Fibroblast of lung (primary cell): ENCODE results near the gene ARHGEF3. TPM values are rescaled to one million over a fixed set of nuclear protein-coding genes. Genes with fewer than 3 reads are reported as not detected.
"Not testable (repeated sequence)": the region's sequence is repeated elsewhere in the genome, so short reads cannot be mapped to it uniquely, and the experiment has no call there.

ENCODE experiments used
- DNase-seq, 2 donors: peaks; one replicate each; pipeline versions ENCODE4 v3.0.0 to v3.0.0-alpha.2; 2010; ENCODE audit warnings: low read depth in 2 of 2
- H2AFZ ChIP-seq: 2 replicates; pipeline ENCODE4 v1.5.1; 2012; ENCODE audit warnings: low read length, control low read depth, inconsistent platforms
- H3K27ac ChIP-seq: 2 replicates; pipeline ENCODE4 v1.5.1; 2011; ENCODE audit warnings: low read length, control low read depth; ENCODE audit not compliant: insufficient read depth
- H3K27me3 ChIP-seq: 2 replicates; pipeline ENCODE4 v1.5.1; 2011; ENCODE audit warnings: mild to moderate bottlenecking, low read length; ENCODE audit not compliant: control insufficient read depth, insufficient read depth
- H3K36me3 ChIP-seq: 2 replicates; pipeline ENCODE4 v1.5.1; 2011; ENCODE audit warnings: low read length; ENCODE audit not compliant: control insufficient read depth, insufficient read depth
- H3K4me1 ChIP-seq: 2 replicates; pipeline ENCODE4 v1.5.1; 2011; ENCODE audit warnings: low read length; ENCODE audit not compliant: control insufficient read depth, insufficient read depth; ENCODE audit errors: extremely low read depth
- H3K4me2 ChIP-seq: 2 replicates; pipeline ENCODE4 v1.5.1; 2011; ENCODE audit warnings: low read length, control low read depth; ENCODE audit not compliant: insufficient read depth; ENCODE audit errors: extremely low read depth
- H3K4me3 ChIP-seq, 4 experiments: fragments of 200-600 bp in 1 of 4; sonication (generic) in 1 of 4; replicated peaks in 1 of 4; 2 replicates each; pipeline ENCODE4 v1.5.1; 2011 to 2016; ENCODE audit warnings: low read length in 4 of 4, low read depth in 3 of 4, mild to moderate bottlenecking in 3 of 4, control low read depth in 2 of 4, inconsistent platforms in 1 of 4, mixed read lengths in 1 of 4; ENCODE audit not compliant: insufficient read depth in 1 of 4; ENCODE audit errors: control extremely low read depth in 1 of 4
- H3K79me2 ChIP-seq: 2 replicates; pipeline ENCODE4 v1.5.1; 2012; ENCODE audit warnings: mild to moderate bottlenecking, low read length, inconsistent platforms; ENCODE audit not compliant: control insufficient read depth, insufficient read depth
- H3K9ac ChIP-seq: 2 replicates; pipeline ENCODE4 v1.5.1; 2011; ENCODE audit warnings: mild to moderate bottlenecking, low read length, control low read depth; ENCODE audit not compliant: insufficient read depth
- H3K9me3 ChIP-seq: 2 replicates; pipeline ENCODE4 v1.5.1; 2012; ENCODE audit warnings: low read depth, low read length; ENCODE audit not compliant: control insufficient read depth, insufficient read depth
- H4K20me1 ChIP-seq: 2 replicates; pipeline ENCODE4 v1.5.1; 2011; ENCODE audit warnings: low read length; ENCODE audit not compliant: control insufficient read depth, insufficient read depth; ENCODE audit errors: extremely low read depth
- EZH2 ChIP-seq: IDR thresholded peaks from 2 replicates; pipeline ENCODE4 v1.5.1; 2012; ENCODE audit warnings: low read length, control low read depth, mild to moderate bottlenecking; ENCODE audit errors: missing control alignments
- polyA plus RNA-seq, 2 donors: library from polyadenylated mRNA; depleted of rRNA in 1 of 2; stranded (reverse) in 1 of 2; unstranded in 1 of 2; fragments of >200 nt; gene quantifications; 2 replicates each; pipeline ENCODE4 v1.2.1, GENCODE V29; 2011 to 2012; ENCODE audit warnings: missing spikeins in 1 of 2
- total RNA-seq: library from RNA; depleted of rRNA; stranded (reverse); fragments of >200 nt; gene quantifications from 2 replicates; pipeline ENCODE4 v1.2.1, GENCODE V29; 2014
- TF ChIP-seq, protein P1 (sequence below), 2 donors: IDR thresholded peaks in 1 of 2; conservative IDR thresholded peaks in 1 of 2; 1 replicate in 1 of 2; 2 replicates in 1 of 2; pipeline ENCODE4 v1.5.1; 2011 to 2012; ENCODE audit warnings: low read length in 2 of 2, control low read depth in 1 of 2, inconsistent platforms in 1 of 2, low read depth in 1 of 2, mild to moderate bottlenecking in 1 of 2

Gene ARHGEF3
- total and polyA plus RNA-seq, 2 donors (not counting 1 experiment from before 2014, with no cell fraction given): 2.6 to 16.7 TPM

DNA sequence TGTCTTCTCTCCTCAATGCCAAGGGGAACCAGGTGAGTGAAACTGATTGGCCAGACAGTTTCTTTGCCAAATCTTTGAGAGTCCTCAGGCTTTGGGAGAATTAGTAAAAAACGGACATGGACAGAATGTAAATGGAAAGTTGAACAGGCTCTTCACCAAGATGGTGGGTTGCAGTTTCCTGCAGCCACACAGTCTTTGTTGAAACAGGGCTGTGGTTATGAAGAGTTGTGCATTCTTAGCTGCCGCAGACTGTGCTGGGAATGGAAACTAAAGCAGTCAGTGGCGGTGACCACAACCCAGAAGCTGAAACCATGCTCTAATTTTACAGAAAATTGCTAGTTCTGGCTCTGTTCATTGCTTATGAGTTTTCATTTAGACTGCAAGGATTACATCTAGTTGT is 76.6 kb downstream of the ARHGEF3 start:
- H3K9me3 ChIP-seq: no peaks in the 10 kb centered on the region
- H4K20me1 ChIP-seq: no peaks in the 10 kb centered on the region
- H3K27me3 ChIP-seq: no peaks in the 10 kb centered on the region
- TF ChIP-seq EZH2: no peak
- TF ChIP-seq, protein P1, sequence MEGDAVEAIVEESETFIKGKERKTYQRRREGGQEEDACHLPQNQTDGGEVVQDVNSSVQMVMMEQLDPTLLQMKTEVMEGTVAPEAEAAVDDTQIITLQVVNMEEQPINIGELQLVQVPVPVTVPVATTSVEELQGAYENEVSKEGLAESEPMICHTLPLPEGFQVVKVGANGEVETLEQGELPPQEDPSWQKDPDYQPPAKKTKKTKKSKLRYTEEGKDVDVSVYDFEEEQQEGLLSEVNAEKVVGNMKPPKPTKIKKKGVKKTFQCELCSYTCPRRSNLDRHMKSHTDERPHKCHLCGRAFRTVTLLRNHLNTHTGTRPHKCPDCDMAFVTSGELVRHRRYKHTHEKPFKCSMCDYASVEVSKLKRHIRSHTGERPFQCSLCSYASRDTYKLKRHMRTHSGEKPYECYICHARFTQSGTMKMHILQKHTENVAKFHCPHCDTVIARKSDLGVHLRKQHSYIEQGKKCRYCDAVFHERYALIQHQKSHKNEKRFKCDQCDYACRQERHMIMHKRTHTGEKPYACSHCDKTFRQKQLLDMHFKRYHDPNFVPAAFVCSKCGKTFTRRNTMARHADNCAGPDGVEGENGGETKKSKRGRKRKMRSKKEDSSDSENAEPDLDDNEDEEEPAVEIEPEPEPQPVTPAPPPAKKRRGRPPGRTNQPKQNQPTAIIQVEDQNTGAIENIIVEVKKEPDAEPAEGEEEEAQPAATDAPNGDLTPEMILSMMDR (conservative IDR thresholded peaks at IDR 0.05 in 1 of 2, IDR thresholded peaks at IDR 0.05 in 1 of 2; ENCODE audit: low read depth in 1 of 2, low read length in 2 of 2): no peak
- no peak overlapping the region for H2AFZ ChIP-seq
- H3K36me3 ChIP-seq: no peaks in the 10 kb centered on the region
- peak in 1 of 2 donors; percentile 16 for DNase-seq
- no peak overlapping the region for H3K4me2 ChIP-seq
- no peak overlapping the region for H3K27ac ChIP-seq
- no peak overlapping the region for H3K9ac ChIP-seq
- no peaks in the 10 kb centered on the region for H3K4me1 ChIP-seq
- no peaks in the 10 kb centered on the region for H3K79me2 ChIP-seq
- H3K4me3 ChIP-seq: no peak overlapping the region

DNA sequence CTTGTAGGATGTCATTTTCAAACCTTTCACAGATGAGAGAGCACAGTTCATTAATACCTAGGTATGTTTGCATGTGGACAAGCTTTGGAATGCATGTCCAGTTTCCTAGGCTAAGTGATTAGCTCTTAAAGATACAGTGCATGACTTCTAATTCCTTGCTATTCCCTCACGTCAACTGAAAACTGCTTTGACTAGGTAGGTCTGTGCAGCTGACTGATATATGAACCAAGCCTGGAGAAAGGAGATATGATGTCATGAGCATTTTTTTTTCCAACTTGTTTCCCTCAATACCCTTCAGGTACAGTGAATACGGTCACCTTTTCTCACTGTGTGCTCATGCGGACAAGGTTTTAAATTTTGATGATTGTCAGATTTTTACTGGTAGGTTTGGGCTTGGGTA is 77.1 kb downstream of the ARHGEF3 start:
- no peaks in the 10 kb centered on the region for H3K27me3 ChIP-seq
- H3K27ac ChIP-seq: no peak overlapping the region
- H3K9ac ChIP-seq: no peak overlapping the region
- no peaks in the 10 kb centered on the region for H4K20me1 ChIP-seq
- no peaks in the 10 kb centered on the region for H3K4me1 ChIP-seq
- H3K36me3 ChIP-seq: no peaks in the 10 kb centered on the region
- no peak overlapping the region for H2AFZ ChIP-seq
- no peak overlapping the region for H3K4me3 ChIP-seq
- TF ChIP-seq EZH2: no peak
- TF ChIP-seq, protein P1 (conservative IDR thresholded peaks at IDR 0.05 in 1 of 2, IDR thresholded peaks at IDR 0.05 in 1 of 2; ENCODE audit: low read depth in 1 of 2, low read length in 2 of 2): no peak
- H3K79me2 ChIP-seq: no peaks in the 10 kb centered on the region
- H3K9me3 ChIP-seq: no peaks in the 10 kb centered on the region
- peak in 1 of 2 donors; percentile 11 for DNase-seq
- no peak overlapping the region for H3K4me2 ChIP-seq

DNA sequence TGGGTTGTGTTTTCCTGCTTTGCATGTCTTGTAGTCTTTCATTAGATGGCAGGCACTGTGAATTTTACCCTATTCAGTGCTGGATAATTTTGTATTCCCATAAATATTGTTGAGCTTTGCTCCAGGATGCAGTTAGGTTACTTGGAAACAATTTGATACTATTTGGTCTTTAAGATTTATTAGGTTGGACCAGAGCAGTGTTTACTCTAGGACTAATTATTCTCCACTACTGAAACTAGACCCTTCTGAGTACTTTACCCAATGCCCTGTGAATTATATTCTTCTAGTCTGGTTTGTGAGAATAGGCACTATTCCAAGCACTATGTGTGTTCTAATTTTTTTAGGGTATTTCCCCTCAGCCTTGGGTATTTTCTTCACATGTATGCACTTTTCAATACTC is 80.9 kb downstream of the ARHGEF3 start:
- H3K27me3 ChIP-seq: no peaks in the 10 kb centered on the region
- H4K20me1 ChIP-seq: no peaks in the 10 kb centered on the region
- no peaks in the 10 kb centered on the region for H3K36me3 ChIP-seq
- no peaks in the 10 kb centered on the region for H3K4me1 ChIP-seq
- H2AFZ ChIP-seq: no peak overlapping the region
- no peak overlapping the region for H3K4me3 ChIP-seq
- no peak overlapping the region for H3K27ac ChIP-seq
- TF ChIP-seq, protein P1 (conservative IDR thresholded peaks at IDR 0.05 in 1 of 2, IDR thresholded peaks at IDR 0.05 in 1 of 2; ENCODE audit: low read depth in 1 of 2, low read length in 2 of 2): no peak
- no peak for TF ChIP-seq EZH2
- H3K79me2 ChIP-seq: no peaks in the 10 kb centered on the region
- H3K4me2 ChIP-seq: no peak overlapping the region
- no peak for DNase-seq
- no peaks in the 10 kb centered on the region for H3K9me3 ChIP-seq
- no peak overlapping the region for H3K9ac ChIP-seq

DNA sequence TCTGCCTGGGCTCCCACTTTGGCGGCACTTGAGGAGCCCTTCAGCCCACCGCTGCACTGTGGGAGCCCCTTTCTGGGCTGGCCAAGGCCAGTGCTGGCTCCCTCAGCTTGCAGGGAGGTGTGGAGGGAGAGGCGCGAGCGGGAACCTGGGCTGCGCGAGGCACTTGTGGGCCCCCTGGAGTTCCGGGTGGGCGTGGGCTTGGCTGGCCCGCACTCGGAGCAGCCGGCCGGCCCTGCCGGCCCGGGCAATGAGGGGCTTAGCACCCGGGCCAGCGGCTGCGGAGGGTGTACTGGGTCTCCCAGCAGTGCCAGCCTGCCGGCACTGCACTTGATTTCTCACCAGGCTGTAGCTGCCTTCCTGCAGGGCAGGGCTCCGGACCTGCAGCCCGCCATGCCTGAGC is 82.9 kb downstream of the ARHGEF3 start:
- H3K9ac ChIP-seq: not testable (repeated sequence)

More for the DNA sequence above, 82.9 kb downstream of the ARHGEF3 start:
- not testable (repeated sequence) for H3K27me3 ChIP-seq, H4K20me1 ChIP-seq, H3K4me2 ChIP-seq, H3K27ac ChIP-seq, H3K4me1 ChIP-seq, H2AFZ ChIP-seq, DNase-seq, H3K4me3 ChIP-seq, H3K79me2 ChIP-seq, H3K36me3 ChIP-seq, H3K9me3 ChIP-seq
